A673 (cell line): Measurements from ENCODE around the gene ADGRE1. TPM values are rescaled to one million over a fixed set of nuclear protein-coding genes. Genes with fewer than 3 reads are reported as not detected.

Experiments
- BruUV-seq: library from RNA; stranded (reverse); fragments of 400-500 nt; replicated peaks from 2 replicates; lab custom pipeline; 2021; lab: Mats Ljungman, UMichigan
- CTCF ChIA-PET: fragments of 300-600 bp; sonication (Branson Sonifier 250); formaldehyde crosslinking; loops from one replicate; lab custom pipeline; 2022; ENCODE audit warnings: antibody characterized with exemption; lab: Charles Lee
- POLR2A ChIA-PET: fragments of 300-600 bp; sonication (Branson Sonifier 250); formaldehyde crosslinking; loops from one replicate; lab custom pipeline; 2022; ENCODE audit warnings: antibody characterized with exemption; ENCODE audit not compliant: low non-redundant PET; lab: Charles Lee
- DNase-seq: peaks from one replicate; pipeline ENCODE4 v3.0.0-alpha.2; 2015; ENCODE audit warnings: low spot score
- H3K27ac ChIP-seq: fragments of 200-600 bp; sonication (generic); 2 replicates; pipeline ENCODE4 v1.5.1; 2016; ENCODE audit warnings: mixed run types, low read depth, mild to moderate bottlenecking, mixed read lengths, antibody characterized with exemption, low read length; ENCODE audit not compliant: poor library complexity, severe bottlenecking
- H3K27me3 ChIP-seq: fragments of 200-600 bp; sonication (generic); replicated peaks from 2 replicates; pipeline ENCODE4 v1.6.1; 2017; ENCODE audit warnings: mixed run types, low read depth, mild to moderate bottlenecking, mixed read lengths, antibody characterized with exemption, low read length; ENCODE audit not compliant: insufficient read depth, poor library complexity
- H3K36me3 ChIP-seq: fragments of 200-600 bp; sonication (generic); 2 replicates; pipeline ENCODE4 v1.6.1; 2016; ENCODE audit warnings: mixed run types, mild to moderate bottlenecking, mixed read lengths, antibody characterized with exemption, low read length; ENCODE audit not compliant: insufficient read depth, poor library complexity, severe bottlenecking
- H3K4me1 ChIP-seq: fragments of 200-600 bp; sonication (generic); 2 replicates; pipeline ENCODE4 v1.6.1; 2017; ENCODE audit warnings: mixed run types, mild to moderate bottlenecking, mixed read lengths, antibody characterized with exemption, low read length; ENCODE audit not compliant: insufficient read depth, poor library complexity, severe bottlenecking
- H3K4me3 ChIP-seq: fragments of 200-600 bp; sonication (generic); 2 replicates; pipeline ENCODE4 v1.5.1; 2016; ENCODE audit warnings: low read depth, mixed run types, mild to moderate bottlenecking, mixed read lengths, low read length; ENCODE audit not compliant: poor library complexity, severe bottlenecking
- H3K9me3 ChIP-seq: fragments of 200-600 bp; sonication (generic); 2 replicates; pipeline ENCODE4 v1.6.1; 2016; ENCODE audit warnings: mixed run types, low read depth, mild to moderate bottlenecking, mixed read lengths, antibody characterized with exemption, low read length; ENCODE audit not compliant: poor library complexity, severe bottlenecking
- EZH2 ChIP-seq: fragments of 200-600 bp; sonication (generic); IDR thresholded peaks from 2 replicates; pipeline ENCODE4 v1.6.1; 2017; ENCODE audit warnings: borderline replicate concordance, low read depth, mild to moderate bottlenecking, mixed read lengths, antibody characterized with exemption, low read length; ENCODE audit not compliant: poor library complexity, severe bottlenecking
- intact Hi-C: fragments of 100-400 bp; cut with micrococcal nuclease; formaldehyde crosslinking; loops from one replicate; pipeline ENCODE4 v1.10.0; 2022; ENCODE audit not compliant: unreplicated experiment
- total RNA-seq: library from RNA; stranded (reverse); gene quantifications from 2 replicates; pipeline ENCODE4 v1.2.3, GENCODE V29; 2021
- TF ChIP-seq, protein P1 (sequence below): fragments of 300-800, 200-600 bp; sonication (generic); conservative IDR thresholded peaks from 2 replicates; pipeline ENCODE4 v1.5.1; 2017; ENCODE audit warnings: low read depth, mild to moderate bottlenecking, antibody characterized with exemption, low read length, moderate library complexity, mixed read lengths

Gene ADGRE1
- total RNA-seq, 1 experiment from 2014 or later, result not detected

DNA sequence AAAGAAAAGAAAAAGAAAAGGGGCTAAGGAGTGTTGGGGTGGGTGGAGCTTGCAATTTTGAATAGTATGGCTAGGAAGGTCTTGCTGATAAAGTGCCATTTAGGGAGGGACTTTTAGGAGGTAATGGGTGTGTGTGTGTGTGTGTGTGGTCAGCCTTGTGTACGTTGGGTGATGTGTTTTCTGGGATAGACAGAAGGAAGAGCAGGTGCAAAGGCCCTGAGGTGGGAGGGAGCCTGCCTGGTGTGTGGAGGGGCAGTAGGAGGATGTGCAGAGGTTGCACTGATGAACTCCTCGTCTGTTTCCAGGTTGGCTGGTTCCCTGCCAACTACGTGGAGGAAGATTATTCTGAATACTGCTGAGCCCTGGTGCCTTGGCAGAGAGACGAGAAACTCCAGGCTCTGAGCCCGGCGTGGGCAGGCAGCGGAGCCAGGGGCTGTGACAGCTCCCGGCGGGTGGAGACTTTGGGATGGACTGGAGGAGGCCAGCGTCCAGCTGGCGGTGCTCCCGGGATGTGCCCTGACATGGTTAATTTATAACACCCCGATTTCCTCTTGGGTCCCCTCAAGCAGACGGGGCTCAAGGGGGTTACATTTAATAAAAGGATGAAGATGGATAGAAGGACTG, 30.5 kb upstream of the ADGRE1 start:
- TF ChIP-seq, protein P1, sequence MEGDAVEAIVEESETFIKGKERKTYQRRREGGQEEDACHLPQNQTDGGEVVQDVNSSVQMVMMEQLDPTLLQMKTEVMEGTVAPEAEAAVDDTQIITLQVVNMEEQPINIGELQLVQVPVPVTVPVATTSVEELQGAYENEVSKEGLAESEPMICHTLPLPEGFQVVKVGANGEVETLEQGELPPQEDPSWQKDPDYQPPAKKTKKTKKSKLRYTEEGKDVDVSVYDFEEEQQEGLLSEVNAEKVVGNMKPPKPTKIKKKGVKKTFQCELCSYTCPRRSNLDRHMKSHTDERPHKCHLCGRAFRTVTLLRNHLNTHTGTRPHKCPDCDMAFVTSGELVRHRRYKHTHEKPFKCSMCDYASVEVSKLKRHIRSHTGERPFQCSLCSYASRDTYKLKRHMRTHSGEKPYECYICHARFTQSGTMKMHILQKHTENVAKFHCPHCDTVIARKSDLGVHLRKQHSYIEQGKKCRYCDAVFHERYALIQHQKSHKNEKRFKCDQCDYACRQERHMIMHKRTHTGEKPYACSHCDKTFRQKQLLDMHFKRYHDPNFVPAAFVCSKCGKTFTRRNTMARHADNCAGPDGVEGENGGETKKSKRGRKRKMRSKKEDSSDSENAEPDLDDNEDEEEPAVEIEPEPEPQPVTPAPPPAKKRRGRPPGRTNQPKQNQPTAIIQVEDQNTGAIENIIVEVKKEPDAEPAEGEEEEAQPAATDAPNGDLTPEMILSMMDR, result no peak
- no peak for TF ChIP-seq EZH2
- no TSS peak for BruUV-seq
- DNase-seq, result no peak
- H3K36me3 ChIP-seq, result peaks cover 9% of the 10 kb centered on the region
- no peak overlapping the region for H3K27ac ChIP-seq
- no peaks in the 10 kb centered on the region for H3K9me3 ChIP-seq
- POLR2A ChIA-PET, result no interaction called here
- intact Hi-C loops, result no loop called here
- H3K4me3 ChIP-seq, result no peak overlapping the region
- CTCF ChIA-PET, result no interaction called here
- H3K27me3 ChIP-seq, result no peaks in the 10 kb centered on the region
- H3K4me1 ChIP-seq, result no peaks in the 10 kb centered on the region

DNA sequence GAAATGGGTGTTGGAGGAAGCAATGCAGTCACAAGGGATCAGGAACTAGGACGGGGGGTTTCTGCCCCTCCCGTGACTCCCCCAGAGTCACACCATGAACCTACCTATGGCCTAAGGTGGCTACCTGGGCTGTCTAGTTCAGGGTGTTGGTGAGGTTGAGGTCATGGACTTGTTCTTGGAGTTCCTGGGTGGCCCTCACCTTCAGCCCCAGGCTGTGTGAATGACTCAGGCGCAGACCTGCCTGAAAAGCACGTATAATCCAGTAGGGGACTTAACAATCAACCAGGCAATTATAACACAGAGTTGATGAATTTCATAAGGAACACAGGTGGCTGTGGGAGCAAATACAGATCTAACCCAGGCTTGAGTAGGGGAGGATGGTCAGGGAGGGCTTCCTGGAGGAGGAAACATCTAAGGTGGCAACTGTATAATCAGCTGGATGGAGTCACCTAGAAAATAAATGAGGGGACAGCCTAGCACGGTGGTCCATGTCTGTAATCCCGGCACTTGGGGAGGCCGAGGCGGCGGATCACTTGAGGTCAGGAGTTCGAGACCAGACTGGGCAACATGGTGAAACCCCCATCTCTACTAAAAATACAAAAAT, 25.6 kb upstream of the ADGRE1 start:
- H3K27me3 ChIP-seq, result no peaks in the 10 kb centered on the region
- DNase-seq, result no peak
- TF ChIP-seq EZH2, result no peak
- TF ChIP-seq, protein P1, result no peak
- CTCF ChIA-PET, result interaction anchor here (0.6 to 1.1 kb wide), 2 partner anchors 123 to 836 kb away, joined by 3 to 7 read pairs; no protein-coding TSS in a partner anchor
- no TSS peak for BruUV-seq
- H3K9me3 ChIP-seq, result no peaks in the 10 kb centered on the region
- no peak overlapping the region for H3K4me3 ChIP-seq
- no peaks in the 10 kb centered on the region for H3K36me3 ChIP-seq
- intact Hi-C loops, result loop anchor here (1.0 to 5.0 kb wide), 2 partner anchors 123 to 484 kb away; partner anchors contain the start of gene PSPN
- no peaks in the 10 kb centered on the region for H3K4me1 ChIP-seq
- POLR2A ChIA-PET, result no interaction called here
- no peak overlapping the region for H3K27ac ChIP-seq

DNA sequence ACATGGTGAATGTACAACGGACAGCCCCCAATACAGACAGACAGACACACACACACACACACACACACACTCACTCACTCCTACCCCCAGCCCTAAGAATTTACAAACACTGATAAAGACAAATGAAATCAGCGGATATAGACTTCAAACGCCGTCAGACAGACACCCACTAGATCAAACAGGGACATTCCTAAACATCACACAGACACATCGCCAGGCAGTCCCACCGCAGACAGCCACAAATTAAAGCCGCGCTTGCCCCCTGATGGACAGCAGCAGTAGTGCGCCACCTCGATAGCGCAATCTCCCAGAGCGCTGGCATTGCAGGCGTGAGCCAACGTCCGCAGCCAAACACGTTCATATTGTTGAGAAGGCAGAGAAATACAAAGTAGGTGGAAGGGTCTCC, 24.7 kb upstream of the ADGRE1 start:
- no TSS peak for BruUV-seq
- Histone ChIP-seq H3K36me3 (no peaks in the 10 kb centered on the region), H3K9me3 (no peaks in the 10 kb centered on the region), H3K27me3 (no peaks in the 10 kb centered on the region), H3K27ac (no peak overlapping the region), H3K4me1 (no peaks in the 10 kb centered on the region), H3K4me3 (peak overlapping the region; percentile 26)
- CTCF ChIA-PET, result interaction anchor here (0.6 to 2.5 kb wide), 7 partner anchors 124 to 837 kb away, joined by 3 to 44 read pairs (median 7); partner anchors contain the start of gene GPR108
- POLR2A ChIA-PET, result interaction anchor here (0.6 kb wide), 1 partner anchor 210 kb away, joined by 7 read pairs; no protein-coding TSS in a partner anchor
- intact Hi-C loops, result loop anchor here (1.0 to 5.0 kb wide), 4 partner anchors 124 to 485 kb away; partner anchors contain the start of gene PSPN
- peak; percentile 94 for DNase-seq
- TF ChIP-seq, protein P1, result peak; percentile 98
- no peak for TF ChIP-seq EZH2
